A172 (cell line): ENCODE results near the gene CENPI. TPM values are rescaled to one million over a fixed set of nuclear protein-coding genes. Genes with fewer than 3 reads are reported as not detected.
A peak's percentile ranks its signal among the peaks of the same experiment; 100 is the strongest.

Experiments used
- DNase-seq: peaks from one replicate; pipeline ENCODE4 v3.0.0-alpha.2; 2015; ENCODE audit warnings: low spot score
- total RNA-seq: library from RNA; depleted of rRNA; stranded (reverse); fragments of >200 nt; shearing (Covaris generic); gene quantifications from 2 replicates; pipeline ENCODE4 v1.2.3, GENCODE V29; 2014; rRNA removed

The CENPI gene, protein sequence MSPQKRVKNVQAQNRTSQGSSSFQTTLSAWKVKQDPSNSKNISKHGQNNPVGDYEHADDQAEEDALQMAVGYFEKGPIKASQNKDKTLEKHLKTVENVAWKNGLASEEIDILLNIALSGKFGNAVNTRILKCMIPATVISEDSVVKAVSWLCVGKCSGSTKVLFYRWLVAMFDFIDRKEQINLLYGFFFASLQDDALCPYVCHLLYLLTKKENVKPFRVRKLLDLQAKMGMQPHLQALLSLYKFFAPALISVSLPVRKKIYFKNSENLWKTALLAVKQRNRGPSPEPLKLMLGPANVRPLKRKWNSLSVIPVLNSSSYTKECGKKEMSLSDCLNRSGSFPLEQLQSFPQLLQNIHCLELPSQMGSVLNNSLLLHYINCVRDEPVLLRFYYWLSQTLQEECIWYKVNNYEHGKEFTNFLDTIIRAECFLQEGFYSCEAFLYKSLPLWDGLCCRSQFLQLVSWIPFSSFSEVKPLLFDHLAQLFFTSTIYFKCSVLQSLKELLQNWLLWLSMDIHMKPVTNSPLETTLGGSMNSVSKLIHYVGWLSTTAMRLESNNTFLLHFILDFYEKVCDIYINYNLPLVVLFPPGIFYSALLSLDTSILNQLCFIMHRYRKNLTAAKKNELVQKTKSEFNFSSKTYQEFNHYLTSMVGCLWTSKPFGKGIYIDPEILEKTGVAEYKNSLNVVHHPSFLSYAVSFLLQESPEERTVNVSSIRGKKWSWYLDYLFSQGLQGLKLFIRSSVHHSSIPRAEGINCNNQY
- 15.8 and 22.2 TPM in 2 replicates for total RNA-seq

DNA sequence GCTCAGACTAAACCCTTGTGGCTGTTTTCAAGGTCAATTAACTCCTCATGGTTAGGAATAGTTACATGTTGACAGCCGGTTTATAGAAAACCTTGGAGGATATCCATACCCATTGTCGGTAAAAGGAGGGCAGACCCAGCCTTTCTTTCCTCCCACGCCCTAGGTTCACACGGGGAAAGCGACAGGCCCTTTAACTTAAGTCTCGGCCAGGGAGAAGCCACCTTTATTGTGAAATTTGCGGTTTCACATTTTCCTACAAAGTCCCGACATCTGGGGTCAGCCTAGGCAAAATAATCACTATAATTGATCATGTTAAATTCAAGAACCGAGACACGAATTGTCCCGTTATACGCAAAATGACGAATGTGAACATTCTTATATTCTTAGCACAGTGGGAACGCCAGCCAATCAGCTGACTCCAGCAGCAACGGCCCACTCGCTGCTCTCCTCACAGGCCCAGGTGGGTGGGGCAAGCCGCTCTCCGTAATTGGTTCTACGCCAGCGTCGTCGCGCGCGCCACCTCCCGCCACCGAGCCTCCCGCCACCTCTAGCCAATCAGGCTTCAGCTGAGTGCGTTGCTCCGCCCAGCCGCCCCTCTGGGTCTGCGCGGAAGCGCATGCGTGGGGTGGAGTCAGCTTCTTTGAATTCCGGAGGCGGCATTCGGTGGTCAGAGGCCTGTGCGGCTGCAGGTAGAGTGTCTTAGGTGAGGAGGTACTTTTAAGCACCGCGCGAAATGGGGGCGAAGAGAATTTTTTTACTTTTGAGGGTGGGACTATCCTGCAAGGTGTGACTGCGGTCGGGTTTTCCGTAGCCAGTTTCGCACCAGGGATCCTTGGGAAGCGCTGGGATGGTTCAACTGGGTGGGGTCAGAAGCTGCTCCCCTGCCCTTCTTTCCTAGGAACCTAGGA, at the start of gene CENPI:
Gene CENPI (plus strand): TSS at position 659 of the 908 bp plus-strand sequence. CDS start 2,867 bp downstream, outside the sequence.
- DNase-seq = peak; percentile 73

DNA sequence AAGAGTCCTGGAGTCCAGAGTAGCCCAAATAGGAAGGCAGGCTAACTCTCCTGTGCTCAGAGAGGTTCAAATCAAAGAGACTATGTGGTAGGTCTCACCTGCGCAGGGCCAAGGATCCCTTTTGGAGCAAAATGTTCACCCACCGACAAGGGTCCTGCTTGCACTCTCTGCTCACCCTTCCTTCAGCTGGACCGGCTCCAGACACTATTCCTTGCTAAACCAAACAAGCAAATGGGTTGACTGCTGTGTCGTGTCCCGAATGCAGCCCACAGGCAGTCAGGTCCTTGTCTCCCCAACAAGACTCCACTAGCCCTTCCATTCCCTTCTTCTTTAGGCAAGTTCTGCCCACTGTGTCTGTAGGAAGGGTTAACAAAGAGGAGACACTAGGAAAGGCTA, 46.9 kb upstream of the CENPI start:
- DNase-seq = no peak

DNA sequence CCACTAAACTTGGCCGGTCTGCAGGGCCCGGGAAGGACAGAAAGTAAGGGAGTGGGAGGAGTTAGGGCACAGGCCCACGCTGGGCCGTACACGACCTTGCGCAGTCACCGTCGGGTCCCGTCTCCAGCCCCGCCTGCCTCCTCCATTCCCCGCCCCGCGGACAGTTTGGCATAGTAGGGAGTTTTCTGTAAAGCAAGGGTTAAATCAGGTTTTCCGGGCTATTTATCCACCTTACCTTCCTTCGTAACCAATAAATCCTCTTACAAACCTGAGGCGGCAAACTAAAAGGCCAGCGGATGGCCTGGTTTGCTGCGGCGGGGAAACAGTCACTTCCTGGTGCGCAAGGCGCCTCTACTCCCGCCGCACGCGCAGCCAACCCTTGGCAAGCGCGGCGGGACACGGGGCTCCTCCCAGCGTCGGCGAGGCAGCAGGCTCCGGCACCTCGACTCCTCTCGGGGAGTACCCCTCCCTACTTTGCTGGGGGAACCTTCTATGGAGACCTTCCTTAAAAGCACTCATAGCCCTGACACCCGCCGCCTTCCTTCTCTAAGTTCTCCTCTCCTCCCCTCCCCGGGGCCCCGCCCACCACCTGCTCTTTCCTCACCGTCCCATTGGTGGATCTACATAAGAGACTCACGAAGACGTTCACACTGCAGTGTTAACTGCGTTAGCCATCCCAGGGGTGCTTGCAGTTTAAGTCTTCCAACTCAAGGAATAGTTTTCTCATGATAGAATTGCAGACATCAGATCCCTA, 46.3 kb upstream of the CENPI start, which contains the start of gene TRMT2B:
Gene TRMT2B (minus strand): TSS at position 563 of the 754 bp plus-strand sequence. CDS start 9,822 bp downstream, outside the sequence.
- peak; percentile 56 for DNase-seq

DNA sequence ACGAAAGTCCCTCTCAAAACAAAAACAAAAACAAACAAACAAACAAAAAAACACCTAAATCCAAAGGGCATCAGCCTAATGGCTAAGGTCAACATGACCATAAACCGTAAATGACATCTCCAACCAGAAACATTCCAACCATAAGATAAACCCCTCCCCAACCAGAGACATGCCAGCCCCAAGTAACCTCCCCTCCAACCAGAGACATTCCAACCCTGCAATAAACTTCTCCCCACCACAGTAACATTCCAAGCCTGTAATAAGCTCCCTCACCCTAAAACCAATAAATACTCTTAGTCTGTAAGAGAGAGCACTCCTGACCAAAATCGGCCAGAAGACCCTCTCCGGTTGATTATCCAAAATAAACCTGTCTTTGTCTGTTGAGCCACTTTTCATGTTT, 41.5 kb upstream of the CENPI start:
- DNase-seq = peak; percentile 8

DNA sequence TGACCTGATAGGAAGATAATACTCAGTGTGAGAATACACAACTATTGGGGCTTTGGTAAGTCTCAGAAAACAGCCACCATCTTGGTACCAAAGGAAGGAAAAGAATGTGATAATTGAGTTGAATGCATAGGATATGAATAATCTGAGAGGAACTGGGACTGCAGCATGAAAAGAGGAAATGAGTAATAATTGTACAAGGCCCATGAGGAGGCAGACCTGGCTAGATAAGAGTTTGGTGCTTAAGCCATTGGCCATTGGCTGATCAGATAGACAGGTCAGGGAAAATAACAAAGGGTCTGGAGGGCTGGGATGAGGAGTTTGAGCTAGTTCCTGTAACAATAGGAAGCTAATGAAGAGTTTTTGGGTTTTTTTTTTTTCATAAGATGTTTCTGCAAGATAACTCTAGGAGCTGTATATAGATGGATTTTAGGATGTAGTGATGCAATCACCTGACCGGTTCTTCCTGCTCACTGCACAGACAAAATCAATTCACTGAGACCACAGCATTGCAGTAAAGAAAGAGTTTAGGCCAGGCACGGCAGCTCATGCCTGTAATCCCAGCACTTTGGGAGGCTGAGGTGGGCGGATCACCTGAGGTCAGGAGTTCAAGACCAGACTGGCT, 40.8 kb upstream of the CENPI start:
- DNase-seq = peak; percentile 54

DNA sequence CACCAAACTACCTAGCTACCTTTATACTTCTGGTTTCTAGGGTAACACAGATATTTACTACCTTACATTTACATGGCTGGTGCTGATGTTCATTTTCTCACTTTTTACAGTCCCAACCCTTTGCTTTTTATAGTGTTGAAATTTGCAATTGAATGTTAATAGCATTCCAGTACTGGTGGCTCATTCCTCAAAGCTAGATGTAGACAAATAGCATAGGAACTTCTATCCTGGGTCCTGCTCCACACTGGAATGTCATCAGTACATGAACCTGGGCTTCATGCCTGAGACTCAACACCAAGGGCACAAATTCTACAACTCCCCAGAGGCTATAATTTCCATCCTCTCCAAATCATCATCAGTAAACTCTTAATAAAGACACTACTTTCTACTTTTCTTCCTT, 35.8 kb upstream of the CENPI start:
- DNase-seq = no peak

DNA sequence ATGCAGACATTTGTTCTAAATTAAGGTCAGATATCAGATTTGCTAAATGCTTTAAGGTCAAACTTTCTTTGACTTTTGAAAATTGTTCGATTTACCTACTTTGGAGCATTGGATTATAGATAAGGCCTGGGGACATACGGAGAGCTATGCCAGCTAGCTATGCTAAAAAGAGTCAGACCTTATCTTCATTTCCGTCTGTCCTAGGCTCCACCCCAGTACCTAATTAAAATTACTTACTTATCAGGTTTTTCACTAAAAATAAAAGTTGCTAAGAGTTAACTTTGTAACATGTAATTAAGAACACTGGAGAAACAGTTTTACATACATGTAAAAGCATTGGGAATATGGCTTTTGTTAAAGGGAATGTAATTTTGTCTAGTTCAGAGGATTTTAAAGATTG, 26.4 kb upstream of the CENPI start:
- no peak for DNase-seq

DNA sequence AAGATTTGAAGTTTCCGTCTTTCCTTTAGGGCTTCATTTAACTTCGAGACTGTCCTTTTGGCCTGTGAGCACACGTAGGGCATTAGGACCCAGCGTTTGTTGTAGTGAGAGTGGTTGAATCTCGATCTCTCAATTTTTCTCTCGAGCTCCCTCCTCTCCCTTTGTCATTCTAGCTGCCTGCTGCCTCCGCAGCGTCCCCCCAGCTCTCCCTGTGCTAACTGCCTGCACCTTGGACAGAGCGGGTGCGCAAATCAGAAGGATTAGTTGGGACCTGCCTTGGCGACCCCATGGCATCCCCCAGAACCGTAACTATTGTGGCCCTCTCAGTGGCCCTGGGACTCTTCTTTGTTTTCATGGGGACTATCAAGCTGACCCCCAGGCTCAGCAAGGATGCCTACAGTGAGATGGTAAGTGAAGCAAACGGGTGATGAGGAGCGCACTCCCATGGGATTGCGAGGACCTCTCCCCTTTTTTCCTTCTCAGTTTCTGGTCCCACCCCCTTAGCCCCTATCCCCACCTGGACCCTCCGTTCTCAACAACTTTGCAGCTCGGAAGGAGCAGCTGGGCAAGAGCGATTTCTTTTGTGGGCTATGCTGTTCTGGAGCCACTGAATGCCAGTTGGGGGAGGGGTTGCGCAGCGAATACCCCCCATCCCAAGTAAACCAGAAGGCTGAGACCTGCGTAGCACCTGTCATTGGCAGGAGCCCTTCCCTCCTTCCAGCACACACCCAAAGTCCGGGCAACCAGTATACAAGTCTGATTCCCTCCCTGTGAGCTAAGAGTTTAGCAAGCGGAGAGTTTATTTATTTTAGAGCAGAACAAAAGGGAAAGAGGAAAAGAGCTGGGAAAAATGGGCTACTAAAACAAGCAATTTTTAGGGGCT, 19.0 kb upstream of the CENPI start, which contains the start of gene TMEM35A:
Gene TMEM35A (plus strand): TSS at position 164 of the 883 bp plus-strand sequence. CDS start 124 bp downstream, at position 288.
- DNase-seq = no peak

DNA sequence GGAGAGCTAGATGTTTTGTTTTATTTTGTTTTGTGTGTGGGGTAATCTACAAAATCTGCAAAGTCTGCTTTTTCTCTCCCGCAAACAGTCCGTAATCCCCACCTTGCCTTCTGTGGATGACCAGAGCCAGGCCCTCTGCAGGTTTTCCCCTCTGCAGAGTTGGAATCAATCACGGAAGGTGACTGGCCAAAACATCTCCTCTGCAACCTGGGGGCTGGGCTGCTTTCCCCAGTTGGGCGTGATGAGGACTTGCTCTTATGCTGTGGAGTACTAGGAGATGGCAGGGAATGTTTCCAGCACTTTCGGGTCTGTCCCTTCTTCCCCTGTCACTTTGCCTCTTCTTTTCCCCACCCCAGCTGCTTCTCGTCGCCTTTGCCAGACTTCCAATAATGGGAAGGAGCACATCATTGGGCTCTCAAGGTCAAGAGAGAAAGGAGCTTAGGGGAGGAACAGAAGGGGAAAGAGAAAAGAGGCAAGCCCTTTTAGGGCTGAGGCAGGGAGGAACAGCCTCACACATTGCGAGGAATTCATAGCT, 18.2 kb upstream of the CENPI start:
- DNase-seq = no peak

DNA sequence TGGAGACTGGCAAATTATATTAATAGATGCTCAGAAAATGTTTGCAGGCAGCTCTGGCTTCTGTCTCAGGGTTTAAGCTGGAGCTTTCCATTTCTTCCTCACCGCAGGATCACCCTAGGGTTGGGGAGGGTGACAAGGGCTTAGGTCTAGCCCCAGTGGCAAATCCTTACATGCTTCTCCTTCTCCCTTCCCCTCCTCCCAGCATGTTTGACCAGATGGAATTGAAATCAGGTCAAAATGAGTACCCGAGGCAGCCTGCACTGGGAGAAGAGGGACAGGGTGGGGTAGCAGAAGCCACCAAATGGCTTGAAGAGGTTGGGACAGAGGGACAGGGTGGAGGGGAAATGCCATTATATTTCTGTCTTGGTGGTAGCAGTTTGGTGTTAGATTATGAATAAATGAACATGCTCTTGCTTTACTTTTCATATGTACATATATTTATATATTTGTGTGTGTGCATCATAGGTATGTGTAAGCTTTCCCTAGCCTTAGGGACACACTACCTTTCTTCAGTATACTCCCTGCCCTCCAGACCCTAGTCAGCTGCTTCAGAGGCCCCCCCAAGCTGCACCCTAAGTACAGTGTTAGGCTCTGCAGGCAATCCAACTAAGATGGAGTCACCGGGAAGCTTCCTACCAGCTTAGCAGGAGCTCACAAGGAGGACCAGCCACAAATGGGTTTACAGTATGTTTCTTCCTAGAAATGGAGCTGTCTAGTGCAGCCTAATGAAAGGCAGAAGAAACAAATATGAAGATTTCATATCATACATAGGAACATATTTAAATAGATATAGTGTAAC, 17.5 kb upstream of the CENPI start:
- no peak for DNase-seq

DNA sequence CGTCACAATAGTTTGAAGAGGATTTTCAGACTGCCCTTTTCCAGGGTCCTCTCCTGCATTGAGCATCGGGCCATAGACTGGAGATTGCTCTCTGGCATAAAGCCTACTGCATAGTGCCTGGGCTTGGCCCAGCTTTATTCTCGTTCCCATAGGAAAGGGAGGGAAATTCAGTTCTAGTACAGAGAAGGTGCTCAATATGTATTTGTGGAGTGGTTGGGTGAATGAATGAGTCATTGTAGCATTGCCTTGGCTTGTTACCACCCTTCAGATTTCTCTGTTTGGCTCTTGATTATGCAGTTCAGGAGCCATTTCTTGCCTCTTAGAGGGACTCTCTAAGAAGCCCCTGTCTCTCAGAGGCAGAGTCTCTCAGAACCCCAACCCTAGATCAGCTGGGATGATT, 16.8 kb upstream of the CENPI start:
- DNase-seq = no peak

DNA sequence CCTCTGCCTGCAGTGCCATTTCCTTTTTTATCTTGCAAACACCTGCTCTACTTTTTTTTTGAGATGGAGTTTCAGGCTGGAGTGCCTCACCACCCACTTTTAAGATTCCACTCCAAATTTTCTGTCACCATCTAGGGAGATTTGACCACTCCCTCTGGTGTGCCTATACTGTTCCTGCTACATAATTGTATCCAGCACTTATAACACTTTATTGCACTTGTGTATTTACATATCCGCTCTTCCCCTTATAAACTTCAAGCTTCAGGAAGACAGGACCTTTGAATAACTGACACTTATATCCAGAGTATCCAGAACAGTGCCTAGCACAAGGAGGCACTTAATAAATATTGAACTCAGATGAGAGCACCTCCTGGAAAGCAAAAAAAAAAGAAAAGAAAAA, 6.2 kb upstream of the CENPI start:
- DNase-seq = no peak

DNA sequence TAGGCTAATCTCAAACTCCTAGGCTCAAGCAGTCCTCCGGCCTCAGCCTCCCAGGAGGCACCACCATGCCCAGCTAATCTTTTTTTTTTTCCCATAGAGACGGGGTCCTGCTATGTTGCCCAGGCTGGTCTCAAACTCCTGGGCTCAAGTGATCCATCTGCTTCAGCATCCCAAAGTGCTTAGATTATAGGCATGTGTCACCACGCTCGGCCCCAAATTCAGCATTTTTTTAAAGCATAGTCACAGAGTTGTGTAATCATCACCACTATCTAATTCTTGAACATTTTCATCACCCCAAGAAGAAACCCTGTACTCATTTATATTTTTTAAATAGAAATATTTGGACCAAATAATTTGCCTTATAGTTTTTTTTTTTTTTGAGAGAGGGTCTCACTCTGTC, 10.3 kb downstream of the CENPI start:
- peak; percentile 0 for DNase-seq

DNA sequence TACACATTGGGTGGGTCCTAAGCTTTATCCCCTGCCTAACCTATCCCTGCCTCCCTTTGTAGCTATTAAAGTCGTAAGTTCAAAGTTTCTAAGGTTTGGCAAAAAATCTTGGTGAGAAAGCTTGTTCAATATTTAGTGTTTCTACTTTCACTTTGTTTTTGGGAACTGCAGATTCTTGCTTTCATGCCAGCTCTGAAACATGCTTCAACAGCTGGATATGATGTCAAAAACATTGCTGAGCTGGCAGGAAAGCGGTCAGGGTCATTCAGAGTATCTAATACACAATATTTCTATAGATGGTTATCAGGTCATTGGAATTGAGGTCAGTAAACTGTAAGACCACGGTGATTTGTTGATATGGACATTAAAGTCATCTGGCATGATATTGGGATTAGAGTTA, 19.7 kb downstream of the CENPI start:
- no peak for DNase-seq

DNA sequence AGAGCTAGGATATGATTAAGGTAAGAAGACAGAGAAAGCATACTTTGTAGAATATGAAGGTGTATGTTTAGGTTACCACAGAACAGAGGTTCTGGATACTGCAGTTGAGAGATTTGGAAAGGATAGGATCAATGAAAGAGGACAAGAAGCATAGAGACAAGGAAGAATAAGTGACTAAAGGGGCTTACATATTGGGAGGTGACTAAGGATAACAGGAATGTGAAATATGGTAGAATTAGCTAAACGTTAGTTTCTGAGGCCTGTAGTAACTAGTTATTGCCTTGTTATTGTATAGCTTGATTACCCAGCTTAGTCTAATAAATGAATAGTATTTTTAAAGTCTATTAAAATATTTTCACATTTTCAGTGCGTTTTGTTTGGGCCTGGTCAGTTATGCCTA, 38.2 kb downstream of the CENPI start:
- no peak for DNase-seq
